ENCODE measurements around the gene CDK5RAP2.

Gene CDK5RAP2

DNA sequence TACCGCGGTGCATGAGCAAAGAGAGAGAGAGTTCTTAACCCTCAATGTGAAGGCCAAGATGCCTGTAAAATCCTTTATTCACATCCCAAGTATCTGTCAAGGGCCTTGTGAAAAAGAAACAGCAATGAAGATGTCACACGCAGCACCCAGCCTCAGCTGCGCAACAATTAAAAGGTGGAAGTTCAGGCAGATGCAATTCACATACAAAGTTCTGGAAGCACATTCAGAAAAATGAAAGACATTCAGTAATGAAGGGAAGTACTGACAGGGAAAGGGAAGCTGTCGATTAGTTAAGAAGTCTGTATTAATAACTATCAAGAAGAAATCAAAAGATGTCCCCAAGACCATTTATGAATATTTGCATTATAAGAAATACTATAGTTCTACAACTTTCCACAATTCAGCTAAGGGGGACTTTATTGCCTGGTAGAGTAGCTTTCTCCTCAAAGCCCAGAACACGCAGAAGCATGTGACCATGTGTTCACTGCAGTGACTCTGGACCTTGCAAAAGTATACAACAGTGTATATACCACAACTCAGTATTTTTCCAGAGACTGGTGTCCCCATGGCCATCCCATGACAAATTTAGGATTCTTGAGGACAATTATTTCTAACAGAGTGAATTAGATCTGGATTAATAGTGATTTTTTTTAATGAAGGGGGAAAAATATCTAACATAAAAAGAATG is 137.5 kb downstream of the CDK5RAP2 start:
- Histone ChIP-seq H3K27me3 (ENCODE audit: insufficient read depth, low read length, poor library complexity, severe bottlenecking) (no peaks in the 10 kb centered on the region), H3K4me3 (ENCODE audit: low read length, poor library complexity, severe bottlenecking) (no peak overlapping the region), H3K4me2 (ENCODE audit: low read depth, low read length, poor library complexity, severe bottlenecking) (no peak overlapping the region), H3K9me3 (ENCODE audit: insufficient read depth, low read depth, low read length) (no peaks in the 10 kb centered on the region), H3K79me2 (ENCODE audit: insufficient read depth, low read length) (no peaks in the 10 kb centered on the region), H3K36me3 (ENCODE audit: insufficient read depth, low read length) (peaks cover 89% of the 10 kb centered on the region; the same call in 1 of the 2 replicates), H4K20me1 (ENCODE audit: insufficient read depth, low read length, poor library complexity, severe bottlenecking) (no peaks in the 10 kb centered on the region), H3K4me1 (ENCODE audit: insufficient read depth, low read length, poor library complexity, severe bottlenecking) (peaks cover 16% of the 10 kb centered on the region), H3K9me2 (replicated peaks; ENCODE audit: low read depth, low read length) (no peaks in the 10 kb centered on the region), H3K9ac (ENCODE audit: low read depth, low read length, poor library complexity, severe bottlenecking) (no peak overlapping the region), H2AFZ (ENCODE audit: low read length) (no peak overlapping the region), H3F3A (ENCODE audit: low read depth) (no peaks in the 10 kb centered on the region)
- TF ChIP-seq EZH2phosphoT487 (IDR thresholded peaks at IDR 0.05; ENCODE audit: borderline replicate concordance) (no peak), CTCF (conservative IDR thresholded peaks at IDR 0.05; ENCODE audit: low read length) (no peak)

DNA sequence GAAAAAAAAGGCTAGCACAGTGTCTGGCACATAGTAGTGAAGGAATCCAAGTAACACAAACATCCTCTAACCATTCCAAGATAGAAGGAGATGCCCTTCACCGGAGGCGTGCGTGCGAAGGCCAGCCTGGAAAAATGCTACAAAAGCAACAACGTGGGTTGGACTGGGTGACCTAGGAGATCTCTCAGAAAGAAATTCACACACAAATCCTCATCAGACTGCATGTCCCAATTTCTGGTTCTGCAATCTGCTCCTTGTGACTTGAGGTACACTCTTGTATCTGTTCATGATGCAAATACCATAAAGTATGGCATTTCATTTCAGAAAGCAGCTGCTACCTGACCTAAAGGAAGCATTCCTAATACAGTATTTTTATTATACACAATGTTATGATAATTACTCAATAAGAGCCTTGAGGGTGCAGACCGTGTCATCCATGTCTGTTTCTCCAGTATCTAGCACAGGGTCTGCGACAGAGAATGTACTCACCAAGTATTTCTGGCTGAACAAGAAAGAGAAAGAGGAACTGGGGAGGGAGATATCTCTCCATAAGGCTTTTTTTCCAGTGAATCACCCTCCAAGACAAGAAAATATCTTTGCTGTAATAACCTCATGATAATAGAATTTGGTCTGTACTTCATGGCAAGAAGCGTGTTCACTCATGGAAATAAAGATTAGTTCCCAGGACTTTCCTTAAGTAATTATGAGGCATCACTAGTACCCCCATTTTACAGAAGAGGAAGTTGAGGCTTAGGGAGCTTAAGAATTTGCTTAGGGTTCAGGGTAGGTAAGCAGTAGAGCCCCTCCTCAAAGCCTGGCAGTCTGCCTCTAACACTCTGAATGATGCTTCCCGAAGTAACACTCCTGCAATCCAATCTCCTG is 138.3 kb downstream of the CDK5RAP2 start:
- no peaks in the 10 kb centered on the region for H4K20me1 ChIP-seq (ENCODE audit: insufficient read depth, low read length, poor library complexity, severe bottlenecking)
- no peak overlapping the region for H3K4me2 ChIP-seq (ENCODE audit: low read depth, low read length, poor library complexity, severe bottlenecking)
- TF ChIP-seq CTCF (conservative IDR thresholded peaks at IDR 0.05; ENCODE audit: low read length) (no peak), EZH2phosphoT487 (IDR thresholded peaks at IDR 0.05; ENCODE audit: borderline replicate concordance) (no peak)
- no peak overlapping the region for H3K9ac ChIP-seq (ENCODE audit: low read depth, low read length, poor library complexity, severe bottlenecking)
- peaks cover 20% of the 10 kb centered on the region for H3K4me1 ChIP-seq (ENCODE audit: insufficient read depth, low read length, poor library complexity, severe bottlenecking)
- H3K4me3 ChIP-seq (ENCODE audit: low read length, poor library complexity, severe bottlenecking) = no peak overlapping the region
- H3K79me2 ChIP-seq (ENCODE audit: insufficient read depth, low read length) = no peaks in the 10 kb centered on the region
- no peaks in the 10 kb centered on the region for H3F3A ChIP-seq (ENCODE audit: low read depth)
- H3K9me2 ChIP-seq (replicated peaks; ENCODE audit: low read depth, low read length) = no peaks in the 10 kb centered on the region
- H3K9me3 ChIP-seq (ENCODE audit: insufficient read depth, low read depth, low read length) = no peaks in the 10 kb centered on the region
- H3K27me3 ChIP-seq (ENCODE audit: insufficient read depth, low read length, poor library complexity, severe bottlenecking) = no peaks in the 10 kb centered on the region
- no peak overlapping the region for H2AFZ ChIP-seq (ENCODE audit: low read length)
- peaks cover 87% of the 10 kb centered on the region; the same call in 1 of the 2 replicates for H3K36me3 ChIP-seq (ENCODE audit: insufficient read depth, low read length)

GRCh38 chr9:120440791-120441190 is 139.2 kb downstream of the CDK5RAP2 start:
- Histone ChIP-seq H2AFZ (ENCODE audit: low read length) (no peak overlapping the region), H3K4me3 (ENCODE audit: low read length, poor library complexity, severe bottlenecking) (no peak overlapping the region), H3K36me3 (ENCODE audit: insufficient read depth, low read length) (peaks cover 86% of the 10 kb centered on the region; the same call in 1 of the 2 replicates)

More at GRCh38 chr9:120440791-120441190, 139.2 kb downstream of the CDK5RAP2 start:
- Histone ChIP-seq H3K4me1 (ENCODE audit: insufficient read depth, low read length, poor library complexity, severe bottlenecking) (peaks cover 17% of the 10 kb centered on the region), H3K79me2 (ENCODE audit: insufficient read depth, low read length) (no peaks in the 10 kb centered on the region), H3K4me2 (ENCODE audit: low read depth, low read length, poor library complexity, severe bottlenecking) (no peak overlapping the region), H3K9me3 (ENCODE audit: insufficient read depth, low read depth, low read length) (no peaks in the 10 kb centered on the region), H4K20me1 (ENCODE audit: insufficient read depth, low read length, poor library complexity, severe bottlenecking) (no peaks in the 10 kb centered on the region), H3K9ac (ENCODE audit: low read depth, low read length, poor library complexity, severe bottlenecking) (no peak overlapping the region), H3F3A (ENCODE audit: low read depth) (no peaks in the 10 kb centered on the region), H3K27me3 (ENCODE audit: insufficient read depth, low read length, poor library complexity, severe bottlenecking) (no peaks in the 10 kb centered on the region), H3K9me2 (replicated peaks; ENCODE audit: low read depth, low read length) (no peaks in the 10 kb centered on the region)
- TF ChIP-seq CTCF (conservative IDR thresholded peaks at IDR 0.05; ENCODE audit: low read length) (no peak), EZH2phosphoT487 (IDR thresholded peaks at IDR 0.05; ENCODE audit: borderline replicate concordance) (no peak)
